Adrenal gland (tissue), 12 donors: ENCODE data around the gene ATP9B. TPM values are rescaled to one million over a fixed set of nuclear protein-coding genes. Genes with fewer than 3 reads are reported as not detected.

Source experiments
- DNase-seq, 7 donors: peaks; one replicate each; pipeline ENCODE4 v3.0.0-alpha.2; 2019 to 2020
- H3K27ac ChIP-seq, 5 donors: fragments of 200-600 bp; sonication (generic) in 4 of 5; 1 replicate in 3 of 5; 2 replicates in 2 of 5; pipeline versions ENCODE4 v1.5.1 to v1.8.0; 2016 to 2020; ENCODE audit warnings: mild to moderate bottlenecking in 1 of 5
- H3K27me3 ChIP-seq: fragments of 200-600 bp; 2 replicates; pipeline ENCODE4 v1.8.0; 2021
- H3K36me3 ChIP-seq, 2 donors: fragments of 200-600 bp; replicated peaks in 1 of 2; 1 replicate in 1 of 2; 2 replicates in 1 of 2; pipeline versions ENCODE4 v1.5.1 to v1.8.0; 2018 to 2022
- H3K4me1 ChIP-seq, 2 donors: fragments of 200-600 bp; replicated peaks in 1 of 2; 1 replicate in 1 of 2; 2 replicates in 1 of 2; pipeline versions ENCODE4 v1.5.1 to v1.8.0; 2018 to 2021
- H3K4me3 ChIP-seq, 4 donors: fragments of 200-600 bp; sonication (generic) in 3 of 4; one replicate each; pipeline ENCODE4 v1.5.1; 2016 to 2018
- H3K9me3 ChIP-seq, 3 donors: fragments of 200-600 bp; sonication (generic) in 1 of 3; replicated peaks in 1 of 3; 1 replicate in 2 of 3; 2 replicates in 1 of 3; pipeline versions ENCODE4 v1.5.1 to v1.8.0; 2016 to 2021
- POLR2A ChIP-seq, 2 donors: fragments of 450-650 bp; IDR thresholded peaks; one replicate each; pipeline ENCODE4 v1.6.1; 2017; ENCODE audit warnings: antibody characterized with exemption in 2 of 2, mild to moderate bottlenecking in 2 of 2, moderate library complexity in 1 of 2
- WGBS, 4 donors: extraction: QIAGEN DNeasy Blood & Tissue Kit in 2 of 4; methylation state at CpG; one replicate each; pipeline versions ENCODE4 v1.1.5 to v1.1.7; 2013 to 2017; 5-methylcytosine and 5-hydroxymethylcytosine counted together
- intact Hi-C, 2 donors: fragments of 100-400 bp; cut with DNase I; formaldehyde crosslinking; loops; one replicate each; pipeline versions ENCODE4 v1.14.1 to v1.15.0; 2022 to 2023
- polyA plus RNA-seq, 3 donors: library from polyadenylated mRNA; stranded (reverse); fragments of 200-250 nt in 2 of 3; fragments of 350-450 nt in 1 of 3; fragmentation: Illumina TruSeq in 1 of 3; extraction: RNeasy Lipid Tissue Mini Kit (QIAGEN cat#74804) in 1 of 3; gene quantifications; one replicate each; pipeline ENCODE4 v1.2.3, GENCODE V29; 2013 to 2014
- total RNA-seq, 9 donors: library from RNA; depleted of rRNA in 4 of 9; stranded (reverse); fragments of >200 nt in 4 of 9; fragments of 120-200 nt in 1 of 9; fragmentation: NEBNext Ultra II Directional in 1 of 9; extraction: Animal tissue kit (Norgen Biotek cat#: 25700) in 1 of 9; gene quantifications; one replicate each; pipeline versions ENCODE4 v1.1.0 to v1.2.4, GENCODE V29; 2013 to 2023
- TF ChIP-seq, protein P1 (sequence below), 6 experiments: fragments of 450-650 bp in 4 of 6; fragments of 200-600 bp in 2 of 6; sonication (generic) in 1 of 6; IDR thresholded peaks; 1 replicate in 5 of 6; 2 replicates in 1 of 6; pipeline versions ENCODE4 v1.5.1 to v1.8.0; 2016 to 2021; ENCODE audit warnings: antibody characterized with exemption in 6 of 6, mild to moderate bottlenecking in 2 of 6, moderate library complexity in 1 of 6
- donor health status: healthy with polysubstance abuse.
- donor health status: Bipolar disorder and iron deficiency.
- donor health status: DM: yes; HTN: yes; CAD: no.
- donor health status: DM: no; HTN: no; CAD: no.
- donor health status: DM: no; HTN: no; CAD: no.
- donor health status: DM: yes; HTN: yes; CAD: no.

ATP9B gene
- total and polyA plus RNA-seq, 12 donors, result 16.3 to 36.0 (median 27.7) TPM

DNA sequence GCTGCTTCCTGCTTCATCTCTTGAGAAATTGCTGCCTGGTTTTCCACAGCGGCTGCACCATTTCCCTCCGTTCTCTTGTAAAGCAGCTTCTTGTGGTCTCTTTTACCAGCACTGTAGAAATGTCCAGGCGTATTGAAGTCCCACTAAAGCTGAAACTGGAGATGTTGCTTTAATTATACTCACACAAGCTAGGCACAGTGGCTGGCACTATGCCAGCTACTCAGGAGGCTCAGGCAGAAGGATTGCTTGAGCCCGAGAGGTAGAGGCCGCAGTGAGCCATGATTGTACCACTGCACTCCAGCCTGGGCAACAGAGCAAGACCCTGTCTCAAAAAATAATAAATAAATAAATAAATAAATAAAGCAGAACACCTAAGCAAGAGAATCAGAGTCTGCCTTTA is 19.2 kb upstream of the ATP9B start:
- Histone ChIP-seq H3K9me3 (no peaks in the 10 kb centered on the region), H3K27ac (no peak overlapping the region), H3K4me3 (no peak overlapping the region), H3K27me3 (no peaks in the 10 kb centered on the region), H3K4me1 (peaks cover 0 to 4% of the 10 kb centered on the region in 2 donors), H3K36me3 (no peaks in the 10 kb centered on the region)
- TF ChIP-seq POLR2A (IDR thresholded peaks at IDR 0.05), result no peak
- TF ChIP-seq, protein P1, sequence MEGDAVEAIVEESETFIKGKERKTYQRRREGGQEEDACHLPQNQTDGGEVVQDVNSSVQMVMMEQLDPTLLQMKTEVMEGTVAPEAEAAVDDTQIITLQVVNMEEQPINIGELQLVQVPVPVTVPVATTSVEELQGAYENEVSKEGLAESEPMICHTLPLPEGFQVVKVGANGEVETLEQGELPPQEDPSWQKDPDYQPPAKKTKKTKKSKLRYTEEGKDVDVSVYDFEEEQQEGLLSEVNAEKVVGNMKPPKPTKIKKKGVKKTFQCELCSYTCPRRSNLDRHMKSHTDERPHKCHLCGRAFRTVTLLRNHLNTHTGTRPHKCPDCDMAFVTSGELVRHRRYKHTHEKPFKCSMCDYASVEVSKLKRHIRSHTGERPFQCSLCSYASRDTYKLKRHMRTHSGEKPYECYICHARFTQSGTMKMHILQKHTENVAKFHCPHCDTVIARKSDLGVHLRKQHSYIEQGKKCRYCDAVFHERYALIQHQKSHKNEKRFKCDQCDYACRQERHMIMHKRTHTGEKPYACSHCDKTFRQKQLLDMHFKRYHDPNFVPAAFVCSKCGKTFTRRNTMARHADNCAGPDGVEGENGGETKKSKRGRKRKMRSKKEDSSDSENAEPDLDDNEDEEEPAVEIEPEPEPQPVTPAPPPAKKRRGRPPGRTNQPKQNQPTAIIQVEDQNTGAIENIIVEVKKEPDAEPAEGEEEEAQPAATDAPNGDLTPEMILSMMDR (IDR thresholded peaks at IDR 0.05), result no peak
- intact Hi-C loops, result no loop called here
- 84 to 91% (median 90%) methylated on average over 5 of the region's 5 CpGs for WGBS, 4 donors
- no peak for DNase-seq

DNA sequence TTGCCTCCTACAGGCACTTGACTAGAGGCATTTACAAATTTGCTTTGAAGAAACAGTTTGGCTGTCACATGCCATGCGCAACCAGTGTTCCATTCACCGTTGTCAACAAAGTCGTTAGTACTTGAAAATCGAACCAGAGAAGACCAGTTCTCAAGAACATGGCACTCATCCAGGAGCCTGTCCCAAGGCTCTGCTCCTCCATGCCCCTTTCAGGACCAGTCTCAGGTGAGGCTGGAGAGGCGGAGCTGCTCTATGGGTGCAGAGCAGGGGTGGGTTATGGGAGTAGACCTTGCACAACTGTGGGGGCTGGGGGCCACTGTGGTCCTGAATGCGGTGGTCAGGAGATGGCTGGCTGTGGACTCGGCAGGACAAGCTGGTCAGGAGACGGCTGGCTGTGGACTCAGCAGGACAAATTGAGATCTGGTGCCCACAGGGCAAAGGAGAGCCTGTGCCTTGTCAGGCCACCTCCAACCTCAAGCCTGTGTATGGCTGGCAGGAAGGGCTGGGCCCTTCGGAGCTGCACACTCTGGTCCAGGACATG is 12.3 kb upstream of the ATP9B start:
- 88 to 96% (median 92%) methylated on average over 9 of the region's 9 CpGs for WGBS, 4 donors
- H3K27me3 ChIP-seq, result no peaks in the 10 kb centered on the region
- intact Hi-C loops, result no loop called here
- H3K27ac ChIP-seq, result no peak overlapping the region
- H3K36me3 ChIP-seq, result no peaks in the 10 kb centered on the region
- H3K4me1 ChIP-seq, result no peaks in the 10 kb centered on the region
- H3K4me3 ChIP-seq, result no peak overlapping the region
- no peaks in the 10 kb centered on the region for H3K9me3 ChIP-seq
- no peak for TF ChIP-seq POLR2A (IDR thresholded peaks at IDR 0.05)
- TF ChIP-seq, protein P1 (IDR thresholded peaks at IDR 0.05), result no peak
- no peak for DNase-seq

- no peak for TF ChIP-seq POLR2A (IDR thresholded peaks at IDR 0.05)
- TF ChIP-seq, protein P1 (IDR thresholded peaks at IDR 0.05), result no peak
- Histone ChIP-seq H3K4me1 (peaks cover 0 to under 1% of the 10 kb centered on the region in 2 donors), H3K27ac (no peak overlapping the region), H3K36me3 (no peaks in the 10 kb centered on the region), H3K9me3 (no peaks in the 10 kb centered on the region), H3K4me3 (no peak overlapping the region), H3K27me3 (no peaks in the 10 kb centered on the region)
- DNase-seq, result no peak
- intact Hi-C loops, result no loop called here
- 43 to 64% (median 47%) methylated on average over 2 of the region's 2 CpGs for WGBS, 4 donors
These were observed 11.2 kb upstream of the ATP9B start for GRCh38 chr18:79058007-79058406.

DNA sequence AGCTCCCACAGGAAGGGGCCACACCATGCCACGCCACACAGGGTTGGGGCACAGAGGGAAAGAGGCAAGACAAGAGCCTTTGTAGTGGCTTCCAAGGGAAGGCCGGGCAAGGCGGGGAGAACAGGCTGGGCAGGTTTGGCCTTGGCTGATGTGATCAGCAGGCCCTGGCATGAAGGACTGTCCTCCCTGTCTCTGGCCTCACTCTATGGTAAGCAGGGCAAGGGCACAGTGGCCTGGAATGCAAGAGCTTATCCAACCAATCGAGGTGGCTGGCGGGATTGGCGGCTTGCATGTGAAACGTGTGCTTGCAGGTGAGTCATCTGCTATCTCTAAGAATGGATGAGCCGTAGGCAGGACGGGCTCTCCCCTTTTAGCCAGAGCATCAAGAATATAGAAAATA is 6.4 kb upstream of the ATP9B start:
- TF ChIP-seq, protein P1 (IDR thresholded peaks at IDR 0.05), result no peak
- peak in 1 of 2 donors; percentile 19 for TF ChIP-seq POLR2A (IDR thresholded peaks at IDR 0.05)
- peak overlapping the region in 4 of 5 donors; percentile 50 to 71 (median 56) for H3K27ac ChIP-seq
- H3K4me1 ChIP-seq, result peaks cover 0 to 7% of the 10 kb centered on the region in 2 donors
- intact Hi-C loops, result loop anchor here in 1 of 2 donors (10.0 kb wide), 1 partner anchor 182 kb away; no protein-coding TSS in a partner anchor
- no peaks in the 10 kb centered on the region for H3K27me3 ChIP-seq
- H3K4me3 ChIP-seq, result no peak overlapping the region
- peak; percentile 77 to 95 (median 90) for DNase-seq
- no peaks in the 10 kb centered on the region for H3K36me3 ChIP-seq
- WGBS, 4 donors, result 48 to 56% (median 52%) methylated on average over 9 of the region's 9 CpGs
- no peaks in the 10 kb centered on the region for H3K9me3 ChIP-seq
